ENCODE data around the gene ZCCHC14. TPM values are rescaled to one million over a fixed set of nuclear protein-coding genes. Genes with fewer than 3 reads are reported as not detected.

The ZCCHC14 gene
- 6.5 and 7.6 TPM in 2 replicates for total RNA-seq (2014; rRNA removed; shearing (Covaris generic))

DNA sequence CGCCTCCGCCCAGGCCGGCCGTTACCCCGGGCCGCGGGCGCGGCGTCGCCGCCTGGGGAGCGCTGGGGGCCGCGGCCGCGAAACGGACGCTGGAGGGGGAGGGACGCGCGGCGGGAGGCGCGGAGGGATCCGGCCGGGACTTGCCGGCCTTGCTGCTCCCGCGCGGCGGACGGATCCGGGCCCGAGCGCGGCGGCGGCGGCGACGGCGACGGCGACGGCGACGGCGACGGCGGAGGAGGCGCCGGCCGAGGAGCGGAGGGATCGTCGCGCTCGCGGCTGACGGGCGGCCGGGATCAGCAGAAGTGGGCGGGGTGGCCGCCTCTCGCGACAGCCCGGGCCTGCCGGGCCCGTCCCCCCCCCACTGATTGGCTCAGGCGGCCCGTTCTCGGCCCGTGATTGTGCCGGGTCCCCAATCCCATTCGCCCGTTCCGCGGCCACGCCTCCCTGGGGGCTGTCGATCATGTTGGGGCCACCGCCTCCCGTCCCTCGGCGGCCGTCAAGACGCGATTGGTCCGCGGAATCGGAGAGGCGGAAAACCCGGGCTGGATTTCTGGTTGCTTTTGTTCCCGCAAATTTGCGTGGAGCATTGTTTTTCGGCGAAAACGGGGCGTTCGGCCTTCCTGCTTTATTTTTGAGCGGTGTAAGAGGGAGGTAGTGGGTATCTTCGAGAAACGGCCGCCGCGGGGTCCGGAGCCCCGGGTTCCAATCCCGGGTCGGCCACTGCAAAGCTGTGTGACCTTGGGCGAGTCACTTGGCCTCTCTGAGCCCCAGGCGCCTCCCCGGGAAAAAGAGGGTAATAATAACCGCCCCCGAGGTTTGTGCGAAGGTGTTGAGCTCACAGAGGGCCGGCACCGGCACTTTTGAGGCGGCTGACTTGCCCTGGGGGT is at the start of gene ZCCHC14:
Gene ZCCHC14 (minus strand): TSS at position 304 of the 887 bp plus-strand sequence. CDS start 786 bp downstream, outside the sequence.
- peak; percentile 98 for DNase-seq (ENCODE audit: low read depth)

DNA sequence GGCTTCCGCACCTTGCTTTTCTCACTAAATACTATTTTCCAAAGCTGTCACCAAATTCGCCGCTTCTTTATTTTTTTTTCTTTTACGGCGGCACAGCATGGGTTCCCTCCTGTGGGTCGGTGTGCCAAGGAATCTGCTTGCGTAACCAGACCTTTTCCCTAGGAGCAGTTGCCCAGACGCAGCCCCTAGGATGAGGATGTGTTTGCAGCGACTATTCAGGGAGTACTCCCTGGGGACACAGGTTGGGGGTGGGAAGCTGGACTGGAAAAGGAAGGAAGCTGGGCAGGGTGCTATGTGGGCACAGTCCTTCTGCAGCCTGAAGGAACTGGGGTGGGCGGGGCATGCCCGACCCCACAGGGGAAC is 49.0 kb upstream of the ZCCHC14 start:
- DNase-seq (ENCODE audit: low read depth), result no peak

DNA sequence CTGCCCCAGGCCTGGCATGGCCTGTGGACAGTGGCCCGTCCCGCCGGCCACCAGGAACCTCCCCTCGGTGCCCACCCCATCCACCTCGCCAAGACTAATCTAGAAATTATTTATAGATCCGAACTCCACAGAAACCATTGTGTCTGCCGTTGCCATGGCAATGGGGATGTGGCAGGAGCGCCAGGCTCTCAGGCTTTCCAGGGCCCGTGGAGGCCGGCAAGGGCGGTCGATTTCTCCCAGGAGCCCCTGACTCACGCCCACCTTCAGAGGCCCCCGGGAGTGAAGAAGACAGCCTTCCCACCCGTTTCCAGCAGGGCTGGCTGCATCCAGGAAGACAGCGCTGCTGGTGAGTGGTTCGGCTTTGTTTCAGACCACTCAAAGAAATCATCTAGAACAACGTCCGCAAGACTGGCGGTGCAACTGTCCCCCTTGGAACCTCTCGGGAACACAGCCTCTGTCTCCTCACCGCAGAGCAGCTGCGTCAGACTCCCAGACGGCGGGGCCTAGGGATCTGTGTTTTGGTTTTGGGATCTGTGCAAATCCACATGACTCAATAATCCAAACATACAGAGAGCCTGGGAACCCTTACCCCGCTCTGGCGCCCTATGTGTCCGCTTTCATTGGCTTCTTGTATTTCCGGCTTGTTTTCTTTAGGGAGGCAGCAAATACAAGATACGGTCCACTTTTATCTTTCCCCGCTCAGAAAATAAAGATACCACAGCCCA is 48.5 kb upstream of the ZCCHC14 start:
- DNase-seq (ENCODE audit: low read depth), result no peak

DNA sequence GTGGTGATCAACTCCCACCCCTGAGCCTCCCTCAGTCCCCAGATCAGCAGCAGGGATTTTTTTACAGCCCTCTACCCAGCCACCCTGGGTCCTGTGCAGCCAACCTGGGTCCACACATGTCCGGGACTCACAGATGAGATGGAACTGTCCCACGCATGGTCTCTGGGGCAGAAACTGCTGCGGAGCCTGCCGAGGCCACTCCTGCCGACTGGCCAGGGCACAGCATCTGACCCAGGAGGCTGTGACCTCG is 48.0 kb upstream of the ZCCHC14 start:
- no peak for DNase-seq (ENCODE audit: low read depth)

DNA sequence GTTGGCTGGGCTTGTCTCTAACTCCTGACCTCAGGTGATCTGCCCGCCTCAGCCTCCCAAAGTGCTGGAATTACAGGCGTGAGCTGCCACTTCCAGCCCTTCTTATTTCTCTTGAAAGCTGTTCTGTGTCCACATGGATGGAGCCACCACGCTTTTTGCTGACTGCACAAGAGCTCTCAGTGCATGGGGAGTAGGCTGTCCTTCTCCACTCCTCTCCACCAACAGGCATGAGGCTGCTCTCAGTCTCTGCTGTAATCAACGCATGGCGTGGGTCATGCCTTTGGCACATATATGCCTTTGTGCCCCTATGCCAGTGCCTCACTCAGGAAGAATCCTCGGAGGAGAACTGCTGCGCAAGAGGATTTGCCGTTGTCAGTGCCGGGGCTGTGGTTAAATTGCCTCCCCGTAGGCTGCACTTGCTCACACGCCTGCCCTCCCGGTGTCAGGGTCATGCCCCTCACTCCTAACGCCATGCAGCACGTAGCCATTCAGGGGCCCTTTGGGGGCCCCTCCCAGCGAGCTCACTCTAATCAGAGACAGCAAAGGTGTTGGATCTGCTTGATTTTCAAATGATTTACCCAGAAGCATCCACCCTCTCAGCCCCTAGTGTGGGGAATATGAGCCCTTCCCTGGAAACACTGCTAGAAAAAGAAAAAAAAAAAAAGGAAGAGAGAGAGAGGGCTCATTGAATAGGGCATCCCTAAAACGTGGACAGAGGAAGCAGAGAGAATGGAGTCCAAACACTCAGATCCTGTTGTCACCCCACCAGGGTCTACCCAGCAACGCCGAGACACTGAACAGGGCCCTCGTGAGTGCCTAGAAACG is 47.5 kb upstream of the ZCCHC14 start:
- no peak for DNase-seq (ENCODE audit: low read depth)

DNA sequence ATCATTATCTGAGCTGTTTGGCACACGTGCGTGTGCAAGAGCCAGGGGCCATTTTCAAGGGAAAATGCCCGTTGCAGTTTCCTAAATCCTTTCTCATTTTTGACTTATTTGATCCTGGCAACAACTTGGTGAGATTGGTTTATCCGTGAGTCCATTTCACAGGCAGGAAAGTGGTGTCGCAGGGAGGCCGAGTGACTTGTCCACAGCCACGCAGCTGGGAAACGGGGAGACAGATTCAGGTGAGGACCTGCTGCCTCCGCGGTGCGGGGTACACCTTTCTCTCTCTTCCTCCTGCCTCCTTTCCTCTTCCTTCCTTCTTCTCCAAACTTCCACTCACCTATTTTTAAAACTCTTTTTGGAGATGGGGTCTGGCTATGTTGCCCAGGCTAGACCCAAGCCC is 46.3 kb upstream of the ZCCHC14 start:
- DNase-seq (ENCODE audit: low read depth), result no peak

DNA sequence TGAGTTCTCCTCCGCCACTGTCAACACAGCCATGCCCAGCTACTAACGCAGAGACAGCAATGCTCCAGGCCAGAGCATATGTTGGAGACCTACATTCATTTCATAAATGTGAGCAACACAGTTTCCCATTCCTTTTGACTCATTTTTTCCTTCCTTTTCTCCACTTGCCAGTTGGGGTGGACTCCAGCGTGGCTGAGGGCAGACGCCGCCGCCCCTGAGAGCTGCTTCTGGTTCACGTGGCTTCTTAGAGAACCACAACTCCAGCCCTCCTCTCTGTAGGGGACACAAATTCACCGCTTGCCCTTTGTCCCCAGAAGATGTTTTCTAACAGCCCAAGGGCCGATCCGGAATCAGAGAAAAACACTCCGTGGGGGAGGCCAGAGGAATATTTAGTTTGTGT is 45.8 kb upstream of the ZCCHC14 start:
- peak; percentile 62 for DNase-seq (ENCODE audit: low read depth)

DNA sequence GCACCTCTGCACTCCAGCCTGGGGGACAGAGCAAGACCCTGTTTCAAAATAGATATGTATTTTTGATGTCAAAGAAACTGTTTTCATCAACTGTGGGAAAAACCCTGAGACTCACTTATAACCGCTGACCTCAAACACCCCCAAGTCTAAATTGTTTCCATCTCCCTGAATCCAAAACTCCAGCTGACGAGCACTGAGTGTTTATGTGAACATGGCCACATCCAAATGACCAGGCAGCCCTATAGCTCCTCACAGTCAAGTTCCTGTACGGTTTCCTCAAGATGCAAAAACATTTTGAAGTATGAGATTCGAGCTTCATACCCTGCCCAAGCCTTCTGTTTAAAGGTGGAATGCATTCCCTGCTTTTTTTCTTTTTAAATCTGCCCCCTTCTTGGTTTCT is 45.3 kb upstream of the ZCCHC14 start:
- DNase-seq (ENCODE audit: low read depth), result peak; percentile 40

DNA sequence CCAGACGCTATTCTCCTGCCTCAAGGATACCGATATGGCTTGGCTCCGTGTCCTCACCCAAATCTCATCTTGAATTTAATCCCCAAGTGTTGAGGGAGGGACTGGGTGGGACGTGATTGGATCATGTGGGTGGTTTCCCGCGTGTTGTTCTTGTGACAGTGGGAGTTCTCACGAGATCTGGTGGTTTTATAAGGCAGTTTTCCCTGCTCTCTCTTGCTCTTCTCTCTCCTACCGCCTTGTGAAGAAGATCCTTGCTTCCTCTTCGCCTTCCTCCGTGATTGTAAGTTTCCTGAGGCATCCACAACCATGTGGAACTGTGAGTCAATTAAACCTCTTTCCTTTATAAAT is 43.9 kb upstream of the ZCCHC14 start:
- no peak for DNase-seq (ENCODE audit: low read depth)

DNA sequence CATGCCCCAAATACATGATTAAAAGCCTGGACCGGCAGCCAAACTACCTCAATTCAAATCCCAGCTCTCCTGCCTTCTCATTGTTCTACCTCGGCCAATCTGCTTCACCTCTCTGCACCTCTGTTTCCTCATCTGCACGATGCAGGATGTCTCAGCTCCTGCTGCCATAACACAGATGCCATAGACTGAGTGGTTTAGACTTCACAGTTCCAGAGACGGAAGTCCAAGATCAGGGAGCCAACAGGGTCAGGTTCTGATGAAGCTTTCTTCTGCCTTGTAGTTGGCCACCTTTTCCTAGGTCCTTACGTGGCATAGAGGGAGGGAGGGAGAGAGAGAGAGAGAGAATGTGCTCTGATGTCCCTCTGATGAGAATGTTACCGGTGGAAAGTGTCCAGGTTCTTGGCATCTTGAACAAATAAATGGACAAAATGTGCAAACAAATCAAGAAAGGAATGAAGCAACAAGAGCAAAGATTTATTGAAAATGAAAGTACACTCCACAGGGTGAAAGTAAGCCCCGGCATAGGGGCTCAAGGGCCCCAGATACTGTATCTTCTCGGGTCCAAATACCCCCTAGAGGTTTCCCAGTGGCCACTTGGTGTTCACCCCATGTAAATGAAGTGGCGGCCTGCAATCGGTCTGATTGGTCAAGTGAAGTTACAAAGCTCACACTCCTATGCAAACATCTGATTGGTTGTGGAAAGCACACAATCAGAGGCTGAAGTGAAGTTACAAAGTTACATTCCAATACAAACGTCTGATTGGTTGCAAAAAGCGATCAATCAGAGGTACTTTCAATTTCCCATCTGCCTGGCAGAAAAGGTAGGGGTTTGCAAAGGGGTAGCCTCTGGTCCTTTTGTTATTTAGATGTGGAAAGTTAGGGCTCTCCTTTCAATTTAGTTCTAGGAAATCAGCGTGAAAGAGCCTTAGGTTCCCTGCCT is 43.3 kb upstream of the ZCCHC14 start:
- peak; percentile 39 for DNase-seq (ENCODE audit: low read depth)

DNA sequence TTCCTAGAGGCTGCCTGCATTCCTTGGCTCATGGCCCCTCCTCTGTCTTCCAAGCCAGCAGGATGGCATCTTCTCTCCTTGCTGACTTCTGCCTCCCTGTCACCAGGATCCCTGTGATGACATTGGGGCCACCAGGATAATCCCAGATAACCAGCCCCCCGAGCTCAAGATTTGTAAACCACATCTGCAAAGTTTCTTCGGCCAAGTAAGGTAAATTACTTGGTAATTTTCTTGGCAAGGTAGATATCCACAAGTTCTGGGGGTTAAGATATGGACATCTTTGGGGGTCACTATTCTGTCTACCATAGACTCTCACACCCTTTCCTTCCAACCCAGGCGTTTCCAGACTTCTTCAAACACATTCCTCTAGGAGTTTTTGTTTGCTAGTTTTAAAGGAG is 42.6 kb upstream of the ZCCHC14 start:
- no peak for DNase-seq (ENCODE audit: low read depth)

DNA sequence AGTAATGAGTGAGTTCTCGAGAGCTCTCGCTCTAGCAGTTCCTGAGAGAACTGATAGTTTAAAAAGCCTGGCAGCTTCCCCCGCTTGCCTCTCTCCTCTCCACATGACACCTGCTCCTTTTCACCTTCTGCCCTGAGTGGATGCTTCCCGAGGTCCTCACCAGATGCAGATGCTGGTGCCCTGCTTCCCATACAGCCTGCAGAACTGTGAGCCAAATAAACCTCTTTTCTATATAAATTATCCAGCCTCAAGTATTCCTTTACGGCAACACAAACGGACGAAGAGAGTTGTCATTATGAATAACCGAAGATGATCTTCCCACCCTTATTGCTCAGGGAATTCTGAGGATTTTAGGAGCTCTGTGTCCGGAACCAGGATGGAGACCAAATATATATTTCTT is 41.9 kb upstream of the ZCCHC14 start:
- DNase-seq (ENCODE audit: low read depth), result no peak

DNA sequence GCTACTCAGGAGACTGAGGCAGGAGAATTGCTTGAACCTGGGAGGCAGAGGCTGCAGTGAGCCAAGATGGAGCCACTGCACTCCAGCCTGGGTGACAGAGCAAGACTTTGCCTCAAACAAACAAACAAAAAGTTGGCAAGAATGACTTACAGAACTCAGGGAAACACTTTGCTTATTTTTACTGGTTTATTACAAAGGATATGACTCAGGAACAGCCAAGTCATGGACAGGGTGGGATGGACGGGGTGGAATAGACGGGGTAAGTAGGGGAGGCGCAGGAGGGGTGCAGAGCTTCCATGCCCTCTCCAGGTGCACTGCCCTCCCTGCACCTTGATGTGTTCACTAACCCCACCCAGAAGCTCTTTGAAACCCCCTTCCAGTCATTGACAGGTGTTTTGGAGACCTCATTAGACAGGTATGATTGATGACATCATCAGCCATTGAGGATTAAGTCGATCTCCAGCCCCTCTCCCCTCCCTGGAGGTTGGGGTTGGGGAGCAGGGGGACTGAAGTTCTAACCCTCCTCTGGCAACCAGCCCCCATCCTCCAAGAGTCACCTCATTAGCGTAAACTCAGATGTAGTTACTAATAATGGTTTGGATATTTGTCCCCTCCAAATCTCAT is 41.3 kb upstream of the ZCCHC14 start:
- DNase-seq (ENCODE audit: low read depth), result no peak

DNA sequence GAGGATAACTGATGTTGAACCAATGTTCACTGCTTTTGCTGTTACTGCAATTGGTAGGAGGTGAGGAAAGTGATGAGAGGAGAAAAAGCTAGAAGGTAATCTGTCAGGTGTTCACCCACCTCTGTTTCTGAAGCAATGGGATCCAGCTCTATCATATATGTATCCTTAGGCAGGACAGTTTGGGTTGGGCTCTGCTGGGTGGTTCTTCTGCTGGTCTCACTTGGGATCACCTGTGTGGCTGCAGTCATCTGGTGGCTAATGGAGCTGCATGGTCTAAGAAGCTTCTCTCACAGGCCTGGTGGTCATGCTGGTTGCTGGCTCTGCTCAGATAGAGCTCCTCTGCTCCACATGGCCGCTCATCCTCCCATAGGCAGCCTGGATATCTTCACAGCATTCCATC is 40.2 kb upstream of the ZCCHC14 start:
- no peak for DNase-seq (ENCODE audit: low read depth)

DNA sequence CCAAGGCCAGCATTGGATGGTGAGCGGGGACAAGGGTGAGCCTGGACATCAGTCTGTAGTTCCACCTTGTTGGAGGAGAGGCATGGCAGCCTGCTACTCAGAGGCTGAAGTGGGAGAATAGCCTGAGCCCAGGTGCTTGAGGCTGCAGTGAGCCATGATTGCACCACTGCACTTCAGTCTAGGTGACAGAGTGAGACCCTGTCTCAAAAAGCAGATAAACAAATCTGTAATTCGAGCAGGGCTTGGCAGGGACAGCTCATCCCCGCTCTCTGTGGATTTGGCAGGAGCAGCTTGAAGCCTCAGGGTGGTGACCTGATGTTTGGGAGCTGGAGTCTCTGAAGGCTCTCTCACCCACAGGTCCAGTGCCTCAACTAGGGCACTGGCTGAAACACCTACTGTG is 38.6 kb upstream of the ZCCHC14 start:
- no peak for DNase-seq (ENCODE audit: low read depth)

DNA sequence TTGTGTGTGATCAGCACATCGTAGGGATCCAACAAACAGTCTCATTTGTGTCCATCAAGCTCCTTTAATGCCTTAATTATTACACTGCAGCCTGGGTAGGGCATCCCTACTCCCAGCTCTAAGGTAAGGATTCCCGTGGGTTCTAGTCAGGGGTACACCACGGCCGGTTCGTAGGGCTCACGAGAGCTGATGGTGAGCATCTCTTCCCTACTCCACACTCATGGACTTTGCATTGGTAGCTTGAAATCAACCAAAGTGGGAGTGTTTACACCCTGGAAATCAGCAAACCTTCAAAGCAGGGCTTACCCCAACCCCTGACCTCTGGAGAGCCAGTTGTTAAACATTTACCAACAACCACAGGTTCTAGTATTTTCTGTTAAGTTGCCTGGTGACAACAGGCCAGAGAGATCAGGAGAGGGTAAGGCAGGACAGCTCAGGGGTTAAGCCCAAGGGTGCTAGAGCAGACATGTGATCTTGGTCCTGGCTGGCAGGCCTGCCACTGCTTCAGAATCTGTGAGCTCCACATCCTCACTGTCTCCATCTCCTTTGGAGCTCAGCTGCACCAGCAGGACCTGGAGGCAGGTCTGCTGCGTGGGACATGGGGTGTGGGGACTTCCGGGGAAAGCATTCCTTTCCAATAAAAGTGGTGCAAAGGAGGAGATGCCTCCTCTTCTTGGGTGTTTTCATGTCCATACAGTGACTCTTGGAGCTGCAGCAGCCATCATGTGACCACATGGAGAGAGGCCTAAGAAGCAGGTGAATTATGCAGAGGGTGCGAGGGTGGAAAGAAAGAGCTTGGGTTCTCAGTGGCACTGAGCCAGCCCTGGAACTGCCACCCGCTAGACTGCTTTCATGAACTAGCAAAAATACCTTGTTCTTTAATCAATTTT is 36.1 kb upstream of the ZCCHC14 start:
- DNase-seq (ENCODE audit: low read depth), result no peak

DNA sequence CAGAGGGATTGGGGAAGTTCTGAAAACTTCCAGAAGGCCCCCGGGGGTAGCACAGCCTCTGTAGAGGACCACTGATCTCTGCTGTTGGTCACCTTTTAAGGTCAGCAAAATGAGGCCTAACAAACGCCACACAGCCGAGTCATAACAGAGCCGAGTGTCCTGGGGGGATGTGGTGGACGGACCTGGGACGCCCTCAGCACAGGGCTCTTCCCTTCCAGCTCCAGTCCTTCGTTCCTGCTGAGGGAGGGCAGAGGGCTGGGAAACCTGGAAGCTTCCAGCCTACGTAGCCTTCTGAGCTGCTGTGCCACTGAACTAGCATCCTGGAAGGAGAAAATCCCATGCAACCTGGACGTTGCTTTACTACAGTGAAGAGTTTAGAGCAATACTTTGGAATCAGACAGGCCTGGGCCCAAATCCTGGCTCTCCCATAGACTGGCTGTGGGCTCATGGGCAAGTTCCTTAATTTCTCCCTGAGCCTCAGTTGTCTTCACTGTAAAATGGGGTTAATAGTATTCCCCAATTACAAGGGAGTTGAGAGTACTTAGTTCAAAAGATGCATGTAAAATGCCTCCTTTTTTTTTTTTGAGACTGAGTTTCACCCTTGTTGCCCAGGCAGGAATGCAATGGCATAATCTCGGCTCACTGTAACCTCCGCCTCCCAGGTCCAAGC is 34.4 kb upstream of the ZCCHC14 start:
- no peak for DNase-seq (ENCODE audit: low read depth)

DNA sequence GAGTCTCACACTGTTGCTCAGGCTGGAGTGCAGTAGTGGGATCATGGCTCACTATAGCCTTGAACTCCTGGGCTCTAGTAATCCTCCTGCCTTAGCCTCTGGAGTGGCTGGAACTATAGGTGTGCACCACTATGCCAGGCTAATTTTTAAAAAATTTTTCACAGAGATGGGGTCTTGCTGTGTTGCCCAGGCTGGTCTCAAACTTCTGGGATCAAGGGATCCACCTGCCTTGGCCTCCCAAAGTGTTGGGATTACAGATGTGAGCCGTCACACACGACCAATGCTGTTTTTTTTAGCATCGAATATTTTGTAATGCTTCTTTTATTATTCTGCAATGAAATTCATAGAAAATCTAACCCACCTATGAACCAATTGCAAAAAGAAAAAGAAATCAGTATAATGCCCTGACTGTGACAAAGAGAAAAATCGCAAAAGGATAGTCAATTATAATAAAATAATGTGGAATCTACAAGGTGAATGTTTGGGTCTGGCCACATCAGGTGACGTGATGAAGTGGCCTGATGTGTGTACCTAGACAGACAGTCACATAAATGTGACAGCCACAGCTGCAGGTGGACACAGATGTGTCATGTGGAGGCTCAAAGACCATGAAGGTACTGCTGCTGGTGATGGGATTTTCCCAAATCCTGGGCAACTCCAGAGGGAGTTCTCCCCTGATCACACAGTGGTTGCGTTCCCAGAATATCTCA is 33.6 kb upstream of the ZCCHC14 start:
- no peak for DNase-seq (ENCODE audit: low read depth)

DNA sequence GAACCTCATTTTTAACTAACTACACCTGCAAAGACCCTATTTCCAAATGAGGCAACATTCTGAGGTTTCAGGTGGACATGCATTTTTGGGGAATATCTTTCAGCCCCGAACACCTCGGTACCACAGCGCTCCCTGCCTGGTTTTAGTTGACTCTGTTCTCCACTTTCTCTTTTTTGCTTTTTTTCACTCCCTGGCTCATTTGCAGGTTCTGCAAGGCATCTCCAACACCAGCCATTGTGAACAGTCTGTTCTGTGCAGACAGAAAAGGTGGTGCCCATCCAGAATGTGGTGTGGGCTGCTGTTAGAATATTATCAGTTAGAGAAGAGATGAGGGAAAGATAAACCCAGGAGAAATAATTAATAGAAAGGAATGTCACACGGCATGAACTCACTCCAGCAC is 32.5 kb upstream of the ZCCHC14 start:
- DNase-seq (ENCODE audit: low read depth), result no peak

Measured in RPMI7951 (cell line).